ENCODE data around the gene ADGRE3.
A peak's percentile ranks its signal among the peaks of the same experiment; 100 is the strongest.

Gene ADGRE3

GRCh38 chr19:14686411-14686810, 11.8 kb upstream of the ADGRE3 start:
- no peak overlapping the region for H3K4me3 ChIP-seq (ENCODE audit: low read length)
- TF ChIP-seq CTCF (IDR thresholded peaks at IDR 0.05; ENCODE audit: insufficient read depth, low read depth, low read length, missing control alignments) = peak; percentile 26
- DNase-seq (ENCODE audit: low read depth) = peak; percentile 43

- no peak for DNase-seq (ENCODE audit: low read depth)
- no peak for TF ChIP-seq CTCF (IDR thresholded peaks at IDR 0.05; ENCODE audit: insufficient read depth, low read depth, low read length, missing control alignments)
- no peak overlapping the region for H3K4me3 ChIP-seq (ENCODE audit: low read length)
These were observed 8.8 kb upstream of the ADGRE3 start for GRCh38 chr19:14683439-14683838.

GRCh38 chr19:14682084-14682483, 7.4 kb upstream of the ADGRE3 start:
- DNase-seq (ENCODE audit: low read depth) = no peak
- no peak for TF ChIP-seq CTCF (IDR thresholded peaks at IDR 0.05; ENCODE audit: insufficient read depth, low read depth, low read length, missing control alignments)
- H3K4me3 ChIP-seq (ENCODE audit: low read length) = no peak overlapping the region

- TF ChIP-seq CTCF (IDR thresholded peaks at IDR 0.05; ENCODE audit: insufficient read depth, low read depth, low read length, missing control alignments) = no peak
- H3K4me3 ChIP-seq (ENCODE audit: low read length) = no peak overlapping the region
- no peak for DNase-seq (ENCODE audit: low read depth)
These were observed 3.6 kb upstream of the ADGRE3 start for GRCh38 chr19:14678199-14678598.

- no peak for DNase-seq (ENCODE audit: low read depth)
- H3K4me3 ChIP-seq (ENCODE audit: low read length) = no peak overlapping the region
- no peak for TF ChIP-seq CTCF (IDR thresholded peaks at IDR 0.05; ENCODE audit: insufficient read depth, low read depth, low read length, missing control alignments)
These were observed 2.8 kb upstream of the ADGRE3 start for GRCh38 chr19:14677464-14677863.

GRCh38 chr19:14676762-14677161, 2.1 kb upstream of the ADGRE3 start:
- no peak for TF ChIP-seq CTCF (IDR thresholded peaks at IDR 0.05; ENCODE audit: insufficient read depth, low read depth, low read length, missing control alignments)
- DNase-seq (ENCODE audit: low read depth) = no peak
- no peak overlapping the region for H3K4me3 ChIP-seq (ENCODE audit: low read length)

GRCh38 chr19:14673088-14673487, 1.6 kb downstream of the ADGRE3 start:
- TF ChIP-seq CTCF (IDR thresholded peaks at IDR 0.05; ENCODE audit: insufficient read depth, low read depth, low read length, missing control alignments) = no peak
- no peak overlapping the region for H3K4me3 ChIP-seq (ENCODE audit: low read length)
- DNase-seq (ENCODE audit: low read depth) = no peak

Data from epithelial cell of esophagus (primary cell).